CD4-positive, alpha-beta T cell treated with Interleukin-17A for 1 hour (primary cell): Measurements from ENCODE around the gene NUP98.

ENCODE experiments used
- DNase-seq: peaks from one replicate; pipeline ENCODE4 v3.0.0-alpha.2; 2020

Gene NUP98

GRCh38 chr11:3732671-3733436, 64.5 kb downstream of the NUP98 start:
- DNase-seq = no peak

DNA sequence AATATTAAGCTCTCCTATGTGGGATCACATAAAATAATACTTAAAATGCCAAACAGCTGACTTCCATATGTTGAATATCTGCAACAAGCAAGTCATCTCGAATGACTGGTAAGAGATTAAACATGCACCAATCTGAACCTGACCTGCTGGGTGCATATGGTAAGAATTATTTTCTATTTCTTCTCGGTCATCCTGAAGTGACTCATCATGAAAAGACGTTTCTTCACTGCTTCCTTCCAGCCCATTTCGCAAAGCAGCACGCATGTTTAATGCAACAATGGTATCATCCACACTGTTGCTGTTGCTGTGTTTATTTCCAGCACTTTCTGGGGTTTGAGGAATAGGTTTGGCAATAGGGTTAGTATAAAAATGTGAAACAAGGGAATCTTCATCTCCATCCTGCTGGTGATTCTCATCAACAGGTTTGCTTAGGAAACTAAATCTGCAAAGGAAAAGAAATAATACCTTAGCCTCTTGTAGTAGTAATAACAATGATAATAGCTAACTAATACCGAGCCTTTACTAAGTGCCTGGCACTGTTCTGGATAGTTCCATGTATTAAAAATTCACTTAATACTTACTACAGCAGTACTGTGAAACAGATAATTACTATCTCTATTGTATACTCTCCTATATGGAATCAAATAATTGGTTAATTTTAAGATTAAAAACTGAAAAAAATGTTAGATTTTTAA, 74.2 kb downstream of the NUP98 start:
- DNase-seq = no peak

- DNase-seq = no peak
These were observed 75.3 kb downstream of the NUP98 start for GRCh38 chr11:3722100-3722499.

DNA sequence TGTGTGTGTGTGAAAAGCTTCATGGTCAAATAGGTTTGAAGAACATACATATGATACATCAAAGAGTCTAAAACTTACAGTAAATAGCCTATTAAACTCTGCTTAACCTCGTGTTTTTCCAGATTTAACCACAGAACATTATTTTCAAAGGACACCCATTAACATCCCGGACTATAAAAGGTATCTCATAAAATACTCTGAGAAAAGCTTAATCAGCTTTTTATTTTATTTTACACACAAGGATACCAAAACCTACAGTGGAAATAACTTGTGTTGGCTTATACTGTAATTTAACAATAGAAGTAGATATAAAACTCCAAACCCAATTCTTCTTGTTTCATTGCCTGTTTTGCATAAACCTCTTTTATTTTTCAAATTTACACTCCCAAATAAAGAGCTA, 76.4 kb downstream of the NUP98 start:
- no peak for DNase-seq

DNA sequence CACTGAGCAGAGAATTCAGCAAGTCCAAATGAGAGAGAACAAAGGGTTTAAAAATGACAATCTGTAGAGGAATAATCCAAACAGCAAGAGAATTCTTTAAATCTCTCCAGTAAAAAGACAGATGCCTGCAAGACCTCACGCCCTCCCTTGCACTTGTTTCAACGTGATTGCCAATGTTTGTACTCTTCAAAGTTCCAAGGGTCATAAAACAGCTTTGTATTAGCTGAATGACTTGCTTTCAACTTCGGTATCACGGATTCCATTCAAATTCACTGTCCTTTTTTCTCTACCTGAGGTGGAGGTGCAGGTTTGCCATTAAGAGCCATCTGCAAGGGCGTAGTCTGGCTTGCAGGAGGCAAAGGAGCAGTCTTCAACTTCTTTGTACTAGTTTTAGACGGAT, 85.1 kb downstream of the NUP98 start:
- no peak for DNase-seq

GRCh38 chr11:3710485-3711259, 86.7 kb downstream of the NUP98 start:
- DNase-seq = no peak

DNA sequence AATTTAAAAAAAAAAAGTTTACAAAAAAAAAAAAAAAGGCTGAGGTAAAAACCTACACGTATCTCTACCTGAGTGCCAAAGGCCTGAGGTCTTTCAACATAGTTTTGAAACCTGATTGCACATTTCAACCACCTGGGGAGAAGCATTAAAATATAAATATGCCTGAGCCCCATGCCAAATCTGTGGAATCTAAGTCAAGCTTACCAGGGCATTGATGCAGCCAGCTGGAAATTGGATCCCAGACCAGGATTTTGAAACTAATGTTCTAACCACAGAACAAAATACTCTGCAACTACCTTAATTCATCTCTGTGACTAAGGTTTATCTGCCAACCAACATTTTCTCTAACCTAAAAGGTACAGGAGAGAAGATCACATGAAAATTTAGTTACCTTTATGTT, 87.4 kb downstream of the NUP98 start:
- DNase-seq = no peak

GRCh38 chr11:3707176-3707575, 90.2 kb downstream of the NUP98 start:
- DNase-seq = no peak

- no peak for DNase-seq
These were observed 94.0 kb downstream of the NUP98 start for GRCh38 chr11:3703383-3703782.

DNA sequence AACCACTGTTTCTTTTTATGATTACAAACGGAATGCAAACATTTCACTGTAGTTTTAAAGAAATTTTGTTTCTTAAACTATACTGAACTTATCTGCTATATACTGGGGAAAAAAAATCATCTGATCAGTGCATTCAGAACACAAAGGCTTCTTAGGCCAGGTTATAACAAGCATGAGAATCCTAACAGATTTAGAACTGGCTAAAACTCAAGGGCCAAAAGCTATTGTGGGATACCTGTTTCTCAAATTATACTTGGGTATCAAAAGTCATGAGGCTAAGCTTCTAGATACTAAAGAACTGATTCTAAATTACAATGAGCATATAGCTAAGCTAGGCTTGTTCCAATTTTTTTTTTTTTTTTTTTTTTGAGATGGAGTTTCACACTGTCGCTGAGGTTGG, 96.4 kb downstream of the NUP98 start:
- no peak for DNase-seq

GRCh38 chr11:3700410-3700809, 96.9 kb downstream of the NUP98 start:
- DNase-seq = no peak

- no peak for DNase-seq
These were observed 110.6 kb downstream of the NUP98 start for GRCh38 chr11:3686751-3687150.

DNA sequence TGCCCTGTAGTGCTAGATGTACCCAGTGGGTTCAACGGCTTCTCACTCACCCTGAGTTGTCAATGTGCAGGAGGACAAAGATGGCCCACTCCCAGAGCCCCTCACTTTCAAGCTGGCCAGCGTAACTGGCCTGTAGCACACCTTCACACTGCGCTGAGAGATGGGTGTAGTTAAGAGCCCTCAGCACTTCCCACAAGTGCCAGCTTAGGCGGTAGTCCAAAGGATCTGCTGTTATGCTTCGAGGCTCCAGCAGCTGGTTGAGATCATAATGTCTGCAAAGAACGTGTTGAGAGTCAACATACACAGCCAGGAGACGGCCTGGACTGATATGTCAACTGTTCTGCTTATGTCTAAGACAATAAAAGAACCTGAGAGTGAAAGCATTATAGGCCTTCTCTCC, 111.4 kb downstream of the NUP98 start:
- no peak for DNase-seq

- DNase-seq = no peak
These were observed 112.6 kb downstream of the NUP98 start for GRCh38 chr11:3684819-3685172.

DNA sequence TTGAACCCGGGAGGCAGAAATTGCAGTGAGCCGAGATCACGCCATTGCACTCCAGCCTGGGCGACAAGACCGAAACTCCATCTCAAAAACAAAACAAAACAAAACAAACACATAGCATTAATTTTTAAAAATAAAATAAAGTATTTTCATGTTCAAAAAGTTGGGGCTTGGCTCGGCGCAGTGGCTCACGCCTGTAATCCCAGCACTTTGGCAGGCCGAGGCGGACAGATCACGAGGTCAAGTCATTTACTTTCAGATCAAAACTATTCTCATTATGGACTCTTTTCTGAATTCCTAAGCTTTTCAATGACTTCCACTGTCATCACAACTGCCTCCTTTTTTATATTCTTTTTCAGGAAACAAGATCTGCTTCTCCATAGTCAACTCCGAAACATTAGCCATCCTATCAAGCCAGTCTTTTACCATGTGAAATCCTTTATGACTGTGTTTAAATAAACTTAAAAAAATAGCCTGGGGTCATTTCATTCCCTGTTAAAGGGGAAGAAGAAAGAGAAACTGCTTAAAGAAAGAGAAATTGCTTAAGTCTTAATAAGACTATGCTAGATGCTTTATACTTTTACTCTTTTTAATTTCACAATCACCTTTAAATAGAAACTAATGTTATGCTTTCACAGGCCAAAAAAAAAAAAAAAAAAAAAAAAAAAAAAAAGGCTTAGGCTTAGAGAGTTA, 113.1 kb downstream of the NUP98 start:
- DNase-seq = no peak

GRCh38 chr11:3683039-3683438, 114.3 kb downstream of the NUP98 start:
- no peak for DNase-seq

- no peak for DNase-seq
These were observed 118.3 kb downstream of the NUP98 start for GRCh38 chr11:3679077-3679476.

DNA sequence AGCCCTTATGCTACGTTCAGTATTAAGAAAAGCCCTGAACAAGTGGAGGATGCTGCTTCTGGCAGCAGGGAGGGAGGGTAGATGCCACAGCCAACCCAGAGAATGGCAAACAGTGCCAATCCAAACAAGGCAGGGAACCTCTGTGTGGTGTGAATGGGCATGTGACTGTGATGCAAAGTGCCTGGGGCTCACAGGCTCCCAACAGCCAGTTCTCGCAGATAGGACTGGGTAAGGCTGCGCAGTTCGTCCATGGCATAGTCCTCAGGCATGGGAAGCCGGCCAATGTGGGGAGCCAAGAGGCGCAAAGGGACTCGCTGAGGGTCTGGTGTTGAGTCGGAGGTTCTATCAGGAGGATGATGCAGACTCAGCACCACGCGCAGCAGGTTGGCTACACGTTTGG, 121.4 kb downstream of the NUP98 start:
- DNase-seq = no peak

DNA sequence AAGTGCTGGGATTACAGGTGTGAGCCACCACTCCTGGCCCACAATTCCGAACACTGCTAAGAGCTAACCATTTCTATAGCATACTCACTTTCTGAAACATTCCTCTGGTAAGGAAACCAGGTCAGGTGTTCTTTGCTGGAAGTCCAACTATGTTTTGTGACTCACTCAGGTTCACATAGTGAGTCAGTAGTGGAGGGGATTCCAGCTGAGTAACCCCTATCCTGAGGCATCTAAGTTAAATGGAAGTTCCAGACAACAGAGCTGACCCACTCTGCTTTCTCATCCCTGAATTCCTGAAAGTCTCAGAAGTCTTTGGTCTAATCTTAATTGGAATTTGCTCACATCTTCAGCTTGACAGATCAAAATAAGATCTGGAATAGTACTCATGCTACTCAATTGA, 123.2 kb downstream of the NUP98 start:
- DNase-seq = no peak

DNA sequence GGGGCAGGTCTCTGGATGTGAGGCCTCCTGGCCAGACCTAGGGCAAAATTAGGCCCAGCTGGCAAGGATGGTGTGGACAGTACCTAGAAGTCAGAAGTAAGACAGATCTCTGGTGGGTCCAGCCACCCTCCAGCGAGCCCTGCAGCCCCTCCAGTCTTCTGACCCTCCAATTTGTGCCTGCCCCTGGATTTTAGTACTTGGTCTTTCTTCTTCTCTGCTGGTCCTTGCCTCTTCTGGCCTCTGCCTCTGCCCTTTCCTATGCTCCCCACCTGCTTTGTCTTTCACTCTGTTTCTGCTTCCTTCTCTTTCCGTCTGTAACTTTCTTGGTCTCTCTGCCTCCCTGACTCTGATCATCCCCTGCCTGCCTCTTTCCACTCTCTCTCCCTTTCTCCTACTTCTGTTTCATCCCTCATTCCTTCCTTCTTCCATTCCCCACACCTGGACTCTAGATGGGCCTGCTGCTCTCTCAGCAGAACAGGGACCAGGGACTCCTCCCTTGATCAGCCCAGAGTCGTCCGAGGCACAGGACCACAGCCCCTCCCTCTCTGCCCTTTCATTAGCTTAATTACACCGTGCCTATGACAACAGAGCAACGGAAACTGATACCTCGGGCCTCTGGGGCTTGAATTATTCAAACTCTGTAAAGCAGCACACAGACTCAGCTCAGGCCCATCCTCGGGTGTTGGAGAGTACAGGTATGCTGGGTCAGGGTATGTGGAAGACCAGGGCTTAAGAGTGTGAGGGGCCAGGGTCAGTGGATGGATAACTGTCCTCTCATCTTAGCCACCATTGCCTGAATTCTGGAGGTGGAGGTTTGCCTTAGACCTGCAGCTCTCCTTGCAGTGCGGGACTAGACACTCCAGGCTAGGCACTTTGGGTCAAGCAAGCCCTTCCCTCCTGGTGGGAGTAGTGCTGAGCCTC, 125.8 kb downstream of the NUP98 start, which contains the start of gene CHRNA10:
TSS of gene CHRNA10 (minus strand) at position 51 of the 921 bp plus-strand sequence. CDS start 72 bp downstream, outside the sequence.
- no peak for DNase-seq

GRCh38 chr11:3669742-3670183, 127.6 kb downstream of the NUP98 start:
- no peak for DNase-seq

- no peak for DNase-seq
These were observed 128.2 kb downstream of the NUP98 start for GRCh38 chr11:3669128-3669527.
